Esophagus muscularis mucosa (tissue), 4 donors: ENCODE data around the gene PIM1. TPM values are rescaled to one million over a fixed set of nuclear protein-coding genes. Genes with fewer than 3 reads are reported as not detected.
A peak's percentile ranks its signal among the peaks of the same experiment; 100 is the strongest.

ENCODE experiments used
- DNase-seq: peaks from one replicate; pipeline ENCODE4 v3.0.0-alpha.2; 2017; ENCODE audit errors: extremely low spot score
- H3K27ac ChIP-seq, 4 donors: fragments of 200-600 bp; sonication (generic); replicated peaks in 1 of 4; 1 replicate in 3 of 4; 2 replicates in 1 of 4; pipeline ENCODE4 v1.5.1; 2016 to 2019; ENCODE audit warnings: mild to moderate bottlenecking in 1 of 4
- H3K27me3 ChIP-seq, 4 donors: fragments of 200-600 bp; sonication (generic); one replicate each; pipeline versions ENCODE4 v1.5.1 to v1.6.0; 2016 to 2019
- H3K36me3 ChIP-seq, 4 donors: fragments of 200-600 bp; sonication (generic); one replicate each; pipeline ENCODE4 v1.5.1; 2016 to 2019
- H3K4me1 ChIP-seq, 4 donors: fragments of 200-600 bp; sonication (generic); one replicate each; pipeline ENCODE4 v1.5.1; 2016 to 2019
- H3K4me3 ChIP-seq, 4 donors: fragments of 200-600 bp; sonication (generic); 1 replicate in 2 of 4; 2 replicates in 2 of 4; pipeline ENCODE4 v1.5.1; 2016 to 2019; ENCODE audit warnings: mild to moderate bottlenecking in 4 of 4, moderate library complexity in 1 of 4
- H3K9me3 ChIP-seq, 4 donors: fragments of 200-600 bp; sonication (generic); 1 replicate in 3 of 4; 2 replicates in 1 of 4; pipeline ENCODE4 v1.5.1; 2016 to 2019
- EP300 ChIP-seq: sonication (generic); formaldehyde crosslinking; IDR thresholded peaks from one replicate; pipeline ENCODE4 v1.6.1; 2017; ENCODE audit warnings: antibody characterized with exemption
- POLR2A ChIP-seq: fragments of 450-650 bp; IDR thresholded peaks from one replicate; pipeline ENCODE4 v1.6.1; 2017; ENCODE audit warnings: antibody characterized with exemption, moderate library complexity, mild to moderate bottlenecking, low read depth
- POLR2AphosphoS5 ChIP-seq, 2 donors: sonication (generic); formaldehyde crosslinking; IDR thresholded peaks; one replicate each; pipeline ENCODE4 v1.6.1; 2017; ENCODE audit warnings: antibody characterized with exemption in 2 of 2
- WGBS: methylation state at CpG from one replicate; pipeline ENCODE4 v1.1.5; 2018; 5-methylcytosine and 5-hydroxymethylcytosine counted together
- intact Hi-C: fragments of 100-400 bp; cut with DNase I; formaldehyde crosslinking; loops from one replicate; pipeline ENCODE4 v1.15.1; 2023
- total RNA-seq, 4 donors: library from RNA; depleted of rRNA; stranded (reverse); fragments of >200 nt; gene quantifications; one replicate each; pipeline versions ENCODE4 v1.1.0 to v1.2.1, GENCODE V29; 2016
- TF ChIP-seq, protein P1 (sequence below), 3 experiments: fragments of 200-600 bp in 2 of 3; fragments of 450-650 bp in 1 of 3; sonication (generic) in 2 of 3; IDR thresholded peaks; one replicate each; pipeline ENCODE4 v1.5.1; 2017 to 2019; ENCODE audit warnings: antibody characterized with exemption in 3 of 3, mild to moderate bottlenecking in 2 of 3, moderate library complexity in 1 of 3

The PIM1 gene
- total RNA-seq, 4 donors from 2014 or later: 26.0 to 176 (median 26.5) TPM

DNA sequence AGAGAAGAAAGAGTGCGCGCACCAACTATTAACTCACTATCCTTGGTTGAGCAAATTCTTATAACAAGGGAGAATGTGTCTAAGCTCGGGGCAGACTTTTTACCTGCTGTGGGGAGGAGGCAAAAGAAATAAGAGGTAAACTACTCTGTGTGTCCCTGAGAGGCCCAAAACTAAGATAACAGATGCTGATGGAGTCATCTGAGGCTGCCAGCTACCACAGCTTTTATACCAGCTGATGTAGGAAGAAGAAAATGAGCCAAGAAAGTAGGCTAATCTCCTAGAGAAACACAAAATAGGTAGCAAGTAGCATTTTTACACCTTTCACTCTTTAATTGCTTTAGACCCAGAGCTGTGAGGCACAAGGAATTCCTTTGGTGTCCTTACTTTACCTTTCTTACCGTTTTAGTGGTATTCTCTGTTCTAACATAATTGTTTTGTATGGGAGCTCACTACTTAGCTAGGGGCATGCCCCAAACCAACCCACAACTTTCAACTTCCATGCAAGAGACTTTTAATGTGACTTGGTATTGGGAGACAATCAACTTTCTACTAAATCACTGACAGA is 27.8 kb upstream of the PIM1 start:
- peak overlapping the region; percentile 61 to 78 (median 70) for H3K27ac ChIP-seq
- no peak overlapping the region for H3K4me3 ChIP-seq
- peaks cover 9 to 69% (median 47%) of the 10 kb centered on the region in 4 donors for H3K4me1 ChIP-seq
- no peak for DNase-seq
- 70% methylated on average over 4 of the region's 4 CpGs for WGBS
- TF ChIP-seq POLR2AphosphoS5 (IDR thresholded peaks at IDR 0.05): no peak
- TF ChIP-seq, protein P1, sequence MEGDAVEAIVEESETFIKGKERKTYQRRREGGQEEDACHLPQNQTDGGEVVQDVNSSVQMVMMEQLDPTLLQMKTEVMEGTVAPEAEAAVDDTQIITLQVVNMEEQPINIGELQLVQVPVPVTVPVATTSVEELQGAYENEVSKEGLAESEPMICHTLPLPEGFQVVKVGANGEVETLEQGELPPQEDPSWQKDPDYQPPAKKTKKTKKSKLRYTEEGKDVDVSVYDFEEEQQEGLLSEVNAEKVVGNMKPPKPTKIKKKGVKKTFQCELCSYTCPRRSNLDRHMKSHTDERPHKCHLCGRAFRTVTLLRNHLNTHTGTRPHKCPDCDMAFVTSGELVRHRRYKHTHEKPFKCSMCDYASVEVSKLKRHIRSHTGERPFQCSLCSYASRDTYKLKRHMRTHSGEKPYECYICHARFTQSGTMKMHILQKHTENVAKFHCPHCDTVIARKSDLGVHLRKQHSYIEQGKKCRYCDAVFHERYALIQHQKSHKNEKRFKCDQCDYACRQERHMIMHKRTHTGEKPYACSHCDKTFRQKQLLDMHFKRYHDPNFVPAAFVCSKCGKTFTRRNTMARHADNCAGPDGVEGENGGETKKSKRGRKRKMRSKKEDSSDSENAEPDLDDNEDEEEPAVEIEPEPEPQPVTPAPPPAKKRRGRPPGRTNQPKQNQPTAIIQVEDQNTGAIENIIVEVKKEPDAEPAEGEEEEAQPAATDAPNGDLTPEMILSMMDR (IDR thresholded peaks at IDR 0.05): no peak
- TF ChIP-seq EP300: no peak
- TF ChIP-seq POLR2A: no peak
- no peaks in the 10 kb centered on the region for H3K27me3 ChIP-seq
- no peaks in the 10 kb centered on the region for H3K36me3 ChIP-seq
- intact Hi-C loops: no loop called here
- H3K9me3 ChIP-seq: no peaks in the 10 kb centered on the region

DNA sequence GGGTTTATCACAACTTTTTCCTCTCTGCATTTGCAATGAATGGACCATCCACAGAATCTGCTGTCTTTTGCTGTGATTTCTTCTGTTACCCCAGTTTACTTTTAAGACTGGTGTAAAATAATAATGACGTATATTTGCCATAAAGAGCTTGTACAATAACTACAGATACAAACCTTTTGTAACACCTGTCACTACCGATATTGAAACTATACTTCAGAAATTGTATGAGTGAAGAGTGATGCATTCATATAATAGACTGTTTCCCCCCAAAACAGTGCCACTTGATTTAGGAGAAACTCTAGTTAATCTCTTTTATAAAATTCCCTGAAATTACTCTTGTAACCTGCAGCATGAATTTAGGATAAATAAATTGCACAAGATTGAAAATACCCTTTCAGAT is 26.4 kb upstream of the PIM1 start:
- Histone ChIP-seq H3K27me3 (no peaks in the 10 kb centered on the region), H3K27ac (peak overlapping the region in 3 of 4 donors; percentile 74 to 83 (median 75)), H3K4me1 (peaks cover 0 to 55% (median 36%) of the 10 kb centered on the region in 4 donors), H3K4me3 (no peak overlapping the region), H3K36me3 (no peaks in the 10 kb centered on the region), H3K9me3 (no peaks in the 10 kb centered on the region)
- DNase-seq: no peak
- intact Hi-C loops: no loop called here
- WGBS: 88% methylated on average over 2 of the region's 2 CpGs
- no peak for TF ChIP-seq POLR2A
- no peak for TF ChIP-seq POLR2AphosphoS5 (IDR thresholded peaks at IDR 0.05)
- no peak for TF ChIP-seq EP300
- TF ChIP-seq, protein P1 (IDR thresholded peaks at IDR 0.05): no peak

DNA sequence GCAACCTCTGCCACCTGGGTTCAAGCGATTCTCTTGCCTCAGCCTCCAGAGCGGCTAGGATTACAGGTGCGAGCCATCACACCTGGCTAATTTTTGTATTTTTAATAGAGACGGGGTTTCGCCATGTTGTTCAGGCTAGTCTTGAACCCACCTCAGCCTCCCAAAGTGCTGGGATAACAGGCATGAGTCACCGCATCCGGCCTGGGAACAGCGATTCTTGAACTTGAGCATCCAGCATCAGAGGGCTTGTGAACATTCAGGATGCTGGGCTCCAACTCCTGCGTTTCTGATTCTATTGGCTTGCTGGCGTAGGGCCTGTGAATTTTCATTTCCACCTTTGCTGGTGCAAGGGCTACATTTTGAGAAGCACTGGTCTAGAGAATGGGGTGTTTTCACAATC is 24.5 kb upstream of the PIM1 start:
- no peaks in the 10 kb centered on the region for H3K9me3 ChIP-seq
- WGBS: 97% methylated on average over 10 of the region's 10 CpGs
- intact Hi-C loops: no loop called here
- no peak for TF ChIP-seq POLR2AphosphoS5 (IDR thresholded peaks at IDR 0.05)
- peak overlapping the region in 3 of 4 donors; percentile 66 to 83 (median 74) for H3K27ac ChIP-seq
- no peak overlapping the region for H3K4me3 ChIP-seq
- no peaks in the 10 kb centered on the region for H3K36me3 ChIP-seq
- DNase-seq: no peak
- no peaks in the 10 kb centered on the region for H3K27me3 ChIP-seq
- H3K4me1 ChIP-seq: peaks cover 0 to 39% (median 28%) of the 10 kb centered on the region in 4 donors

DNA sequence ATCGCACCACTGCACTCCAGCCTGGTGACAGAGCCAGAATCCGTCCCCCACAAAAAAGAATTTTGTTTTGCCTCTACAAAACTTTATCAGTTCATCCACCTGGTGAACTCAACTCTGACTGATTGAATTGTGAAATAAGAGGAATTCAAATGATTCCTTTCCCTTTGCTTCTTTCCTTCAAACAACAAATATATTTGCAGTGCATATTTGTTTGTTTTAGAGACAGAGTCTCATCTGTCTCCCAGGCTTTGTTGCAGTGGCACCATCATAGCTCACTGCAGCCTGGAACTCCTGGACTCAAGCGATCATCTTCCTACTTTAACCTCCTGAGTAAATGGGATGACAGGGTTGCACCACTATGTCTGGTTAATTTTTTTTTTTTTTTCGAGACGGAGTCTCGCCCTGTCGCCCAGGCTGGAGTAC is 23.2 kb upstream of the PIM1 start:
- no peaks in the 10 kb centered on the region for H3K27me3 ChIP-seq
- intact Hi-C loops: no loop called here
- DNase-seq: no peak
- H3K4me3 ChIP-seq: no peak overlapping the region
- H3K36me3 ChIP-seq: no peaks in the 10 kb centered on the region
- H3K9me3 ChIP-seq: no peaks in the 10 kb centered on the region
- 93% methylated on average over 7 of the region's 7 CpGs for WGBS
- H3K27ac ChIP-seq: no peak overlapping the region
- peaks cover 0 to 26% (median 18%) of the 10 kb centered on the region in 4 donors for H3K4me1 ChIP-seq
- TF ChIP-seq, protein P1 (IDR thresholded peaks at IDR 0.05): no peak
- no peak for TF ChIP-seq POLR2AphosphoS5 (IDR thresholded peaks at IDR 0.05)
- no peak for TF ChIP-seq EP300
- no peak for TF ChIP-seq POLR2A

DNA sequence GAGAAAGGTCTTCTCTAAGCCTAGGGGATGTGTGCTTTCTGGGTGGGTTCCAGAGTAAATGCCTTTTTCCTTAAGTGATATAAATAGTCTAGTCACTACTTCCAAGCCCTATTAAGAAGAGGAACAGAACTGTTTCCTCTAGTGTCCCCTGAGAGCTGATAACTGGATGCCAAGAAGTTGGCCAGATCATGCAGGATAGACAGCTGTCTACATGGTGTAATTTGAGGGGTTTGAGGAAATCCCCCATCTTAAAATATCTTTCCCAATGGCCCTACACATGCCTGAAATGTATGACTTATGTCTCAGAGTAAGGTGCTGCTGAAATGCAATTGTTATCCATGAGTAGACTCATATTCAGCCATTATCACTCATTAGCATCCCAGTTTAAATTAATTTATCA is 20.2 kb upstream of the PIM1 start:
- no peak overlapping the region for H3K27ac ChIP-seq
- no peak overlapping the region for H3K4me3 ChIP-seq
- H3K9me3 ChIP-seq: no peaks in the 10 kb centered on the region
- peaks cover 0 to 5% (median 3%) of the 10 kb centered on the region in 4 donors for H3K4me1 ChIP-seq
- H3K36me3 ChIP-seq: no peaks in the 10 kb centered on the region
- no peak for DNase-seq
- TF ChIP-seq, protein P1 (IDR thresholded peaks at IDR 0.05): no peak
- TF ChIP-seq POLR2A (no peak), POLR2AphosphoS5 (IDR thresholded peaks at IDR 0.05) (no peak), EP300 (no peak)
- intact Hi-C loops: no loop called here
- no peaks in the 10 kb centered on the region for H3K27me3 ChIP-seq
